GM18505 (cell line): ENCODE results near the gene KCNQ2.

Experiments
- ATAC-seq: cut with Tn5 transposase; IDR thresholded peaks from one replicate; pipeline ENCODE4 v1.9.1; 2021; ENCODE audit not compliant: unreplicated experiment
- POLR2A ChIP-seq: IDR thresholded peaks from 4 replicates; pipeline ENCODE4 v1.6.1; 2011; ENCODE audit warnings: borderline replicate concordance; ENCODE audit not compliant: insufficient read depth, insufficient read length; ENCODE audit errors: extremely low read depth

KCNQ2 gene

GRCh38 chr20:63366390-63367365 lies 105.8 kb downstream of the KCNQ2 start:
- ATAC-seq = no peak
- TF ChIP-seq POLR2A = no peak

DNA sequence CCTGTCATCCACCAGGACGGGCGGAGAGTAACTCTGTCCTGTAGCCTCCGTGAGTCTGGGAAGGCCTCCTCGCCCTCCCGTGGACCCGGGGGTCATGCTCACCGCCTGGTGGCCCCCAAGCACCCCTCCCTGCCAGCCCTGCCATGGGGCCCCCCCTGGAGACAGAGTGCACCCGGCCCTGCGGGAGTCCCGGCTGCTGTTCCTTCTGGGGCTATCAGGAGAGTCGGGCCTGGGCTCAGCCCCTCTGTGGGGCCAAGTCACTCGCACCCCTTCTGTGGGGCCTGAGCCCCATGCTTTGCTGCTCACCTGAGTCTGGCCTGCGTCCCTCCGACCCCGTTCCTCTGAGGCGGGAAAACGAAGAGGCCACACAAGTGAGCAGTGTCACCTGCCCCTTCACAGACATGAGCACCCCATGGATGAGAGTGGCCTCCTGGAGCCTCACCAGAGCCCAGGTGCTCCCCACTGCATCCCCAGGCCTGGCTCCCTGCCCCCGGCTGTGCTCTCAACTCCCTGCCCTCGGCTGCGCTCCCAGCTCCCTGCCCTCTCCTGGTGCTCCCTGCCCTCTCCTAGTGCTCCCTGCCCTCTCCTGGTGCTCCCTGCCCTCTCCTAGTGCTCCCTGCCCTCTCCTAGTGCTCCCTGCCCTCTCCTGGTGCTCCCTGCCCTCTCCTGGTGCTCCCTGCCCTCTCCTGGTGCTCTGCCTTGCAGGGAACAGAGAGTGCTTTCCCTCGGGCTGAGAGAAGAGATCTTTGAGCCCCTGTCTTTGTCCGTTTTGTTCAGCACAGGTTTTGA lies 106.7 kb downstream of the KCNQ2 start:
- no peak for ATAC-seq
- no peak for TF ChIP-seq POLR2A

DNA sequence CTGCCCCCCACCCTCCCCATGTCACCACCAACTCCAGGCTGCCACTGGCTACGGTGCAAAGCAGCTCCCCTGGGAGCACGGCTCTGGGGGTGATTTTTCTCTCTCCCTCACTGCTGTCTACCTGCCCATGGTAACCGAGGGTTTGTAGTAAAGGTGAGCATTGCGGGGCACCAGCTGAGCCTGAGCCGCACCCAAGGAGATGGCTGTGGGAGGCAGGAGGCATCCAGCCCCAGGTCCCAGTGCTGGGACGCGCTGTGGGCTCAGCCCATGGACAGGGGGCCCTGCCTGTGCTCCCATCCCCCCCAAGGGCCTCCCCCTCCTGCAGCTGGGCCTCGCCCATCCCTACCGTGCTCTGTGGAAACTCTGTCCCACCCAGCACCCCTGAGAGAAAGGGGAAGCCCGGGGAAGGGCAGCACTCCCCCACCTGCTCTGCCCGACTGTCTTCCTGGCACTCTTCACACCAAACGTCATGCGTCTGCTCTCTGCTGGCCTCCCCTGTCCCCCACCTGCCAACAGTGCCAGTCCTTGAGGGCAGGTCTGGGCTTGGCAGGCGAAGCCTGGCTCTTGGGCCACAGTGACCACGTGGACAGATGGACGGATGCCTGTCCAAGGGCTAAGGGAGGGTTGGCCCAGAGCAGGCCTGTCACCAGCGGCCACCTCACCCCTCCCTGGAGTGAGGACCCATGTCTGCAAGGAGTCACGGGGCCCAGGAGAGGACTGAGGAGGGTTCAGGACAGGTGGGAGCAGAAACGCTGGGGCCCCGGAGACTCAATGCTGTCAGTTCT lies 107.5 kb downstream of the KCNQ2 start:
- ATAC-seq = no peak
- no peak for TF ChIP-seq POLR2A

DNA sequence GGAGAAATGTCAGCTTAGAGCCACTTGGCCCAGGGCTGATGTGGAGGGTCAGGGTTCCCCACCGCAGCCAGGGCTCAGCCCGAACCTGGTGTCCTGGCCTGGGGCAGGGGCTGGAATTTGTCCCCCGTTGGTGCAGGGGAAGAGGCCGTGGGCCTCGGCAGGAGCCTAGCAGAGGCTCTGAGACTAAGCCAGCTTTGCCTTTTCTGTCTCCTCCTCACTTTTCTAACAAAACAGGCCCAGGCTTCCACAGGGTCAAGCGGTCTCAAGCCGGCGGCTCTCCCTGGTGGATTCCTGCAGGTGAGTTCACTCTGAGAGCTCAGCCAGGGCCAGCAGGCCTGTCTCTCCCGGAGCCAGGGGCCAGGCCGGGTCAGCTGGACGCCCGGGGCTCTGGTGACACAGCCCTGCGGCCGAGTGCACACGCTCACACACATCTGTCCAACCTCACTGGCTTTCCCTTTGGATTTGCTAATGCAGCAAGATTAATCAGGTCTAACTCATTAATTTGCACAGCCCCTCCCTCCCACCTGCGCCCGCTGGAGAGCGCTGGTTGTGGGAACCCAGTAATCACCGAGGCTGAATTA lies 108.4 kb downstream of the KCNQ2 start:
- no peak for TF ChIP-seq POLR2A
- no peak for ATAC-seq

DNA sequence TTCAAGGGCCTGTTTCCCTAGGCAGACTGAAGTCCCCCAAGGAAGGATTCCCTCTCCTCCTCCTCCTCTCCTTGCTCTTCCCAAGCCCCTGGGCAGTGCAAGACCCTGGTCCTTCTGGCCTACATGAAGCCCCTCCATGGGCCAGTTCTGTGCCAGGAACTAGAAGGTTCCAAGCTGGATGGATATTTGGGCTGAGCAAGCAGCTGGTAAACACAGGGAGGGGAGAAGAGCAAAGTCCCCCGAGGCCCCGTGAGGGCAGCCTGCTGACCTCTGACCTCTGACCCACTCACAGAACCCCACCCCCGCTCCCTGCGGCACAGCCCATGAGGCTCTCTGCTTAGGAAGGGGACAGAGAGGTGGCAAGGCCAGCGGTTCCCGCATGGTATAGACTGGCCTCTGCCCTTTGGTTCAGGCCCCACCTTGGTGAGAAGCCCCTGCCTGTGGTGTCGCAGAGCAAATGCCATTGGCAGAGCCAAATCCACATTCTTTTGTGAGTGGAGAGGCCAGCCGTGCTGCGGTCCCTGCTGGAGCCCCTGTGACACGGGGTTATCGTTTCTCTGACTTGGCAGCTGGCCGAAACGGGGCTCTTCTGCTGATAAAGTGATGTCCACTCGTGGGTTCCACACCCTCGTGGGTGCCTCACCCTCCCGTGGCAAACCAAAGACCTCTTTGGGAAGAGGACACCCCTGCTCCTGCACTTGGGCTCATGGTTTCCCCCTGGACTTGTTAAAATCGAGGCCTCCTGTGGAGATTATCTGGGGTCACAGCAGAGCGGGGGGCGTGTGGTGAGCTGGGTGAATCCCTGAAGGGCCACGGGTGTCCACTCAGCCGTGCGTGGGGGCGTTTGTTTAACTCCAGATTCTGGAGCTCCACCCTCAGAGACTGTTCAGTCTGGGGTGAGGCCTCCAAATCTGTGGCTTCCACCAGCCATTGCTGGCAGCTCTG lies 109.2 kb downstream of the KCNQ2 start:
- no peak for ATAC-seq
- no peak for TF ChIP-seq POLR2A

GRCh38 chr20:63362436-63363009 lies 109.9 kb downstream of the KCNQ2 start:
- no peak for ATAC-seq
- no peak for TF ChIP-seq POLR2A

DNA sequence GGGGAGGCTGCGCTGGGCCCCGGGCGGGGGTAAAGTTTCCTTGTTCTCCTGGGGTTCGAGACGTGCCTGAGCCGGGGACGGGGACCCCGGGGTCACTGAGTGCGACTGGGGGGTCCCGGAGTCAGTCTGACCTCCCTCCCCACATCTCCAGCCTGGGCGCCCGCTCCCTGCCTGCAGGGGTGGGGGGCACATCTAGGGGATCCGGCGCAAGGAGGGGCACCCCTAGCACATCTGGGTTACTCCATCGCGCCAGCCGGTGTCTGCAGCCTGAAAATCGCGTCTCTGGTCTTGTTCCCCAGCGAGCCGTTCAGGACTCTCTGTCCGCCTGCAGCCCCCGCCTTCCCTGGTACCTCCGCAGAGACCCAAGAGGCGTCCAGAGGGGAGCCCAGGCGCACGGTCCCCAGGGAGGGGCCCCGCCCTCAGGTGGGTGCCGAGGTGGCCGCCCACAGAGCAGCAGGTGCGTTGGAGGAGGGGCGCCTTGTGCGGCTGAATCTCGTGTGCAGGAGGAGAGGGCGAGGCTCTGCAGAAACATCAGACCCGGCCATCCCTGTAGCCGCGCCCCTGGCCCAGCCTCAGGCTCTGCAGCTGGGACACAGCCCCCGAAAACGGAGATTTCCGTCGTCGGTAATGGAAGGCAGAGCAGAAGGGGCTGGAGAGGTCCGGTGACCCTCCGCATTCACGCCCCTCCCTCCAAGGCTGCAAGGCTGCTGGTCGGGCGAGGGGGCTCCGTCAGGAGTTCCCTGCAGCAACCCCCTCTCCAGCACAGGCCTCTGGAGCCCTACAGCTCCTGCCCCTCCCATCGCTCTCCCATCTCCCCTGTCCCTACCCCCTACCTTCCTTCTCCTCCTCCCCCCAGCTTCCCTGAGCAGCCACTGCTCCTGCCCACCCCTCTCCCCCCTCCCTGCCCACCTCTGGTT lies 110.7 kb downstream of the KCNQ2 start:
- no peak for TF ChIP-seq POLR2A
- ATAC-seq = no peak

- ATAC-seq = no peak
- no peak for TF ChIP-seq POLR2A
Observed at GRCh38 chr20:63360850-63361518, 111.5 kb downstream of the KCNQ2 start, which contains the start of gene CHRNA4. TSS of gene CHRNA4 (minus strand) at chr20:63361349. CDS start at chr20:63361165, 184 bp downstream.

DNA sequence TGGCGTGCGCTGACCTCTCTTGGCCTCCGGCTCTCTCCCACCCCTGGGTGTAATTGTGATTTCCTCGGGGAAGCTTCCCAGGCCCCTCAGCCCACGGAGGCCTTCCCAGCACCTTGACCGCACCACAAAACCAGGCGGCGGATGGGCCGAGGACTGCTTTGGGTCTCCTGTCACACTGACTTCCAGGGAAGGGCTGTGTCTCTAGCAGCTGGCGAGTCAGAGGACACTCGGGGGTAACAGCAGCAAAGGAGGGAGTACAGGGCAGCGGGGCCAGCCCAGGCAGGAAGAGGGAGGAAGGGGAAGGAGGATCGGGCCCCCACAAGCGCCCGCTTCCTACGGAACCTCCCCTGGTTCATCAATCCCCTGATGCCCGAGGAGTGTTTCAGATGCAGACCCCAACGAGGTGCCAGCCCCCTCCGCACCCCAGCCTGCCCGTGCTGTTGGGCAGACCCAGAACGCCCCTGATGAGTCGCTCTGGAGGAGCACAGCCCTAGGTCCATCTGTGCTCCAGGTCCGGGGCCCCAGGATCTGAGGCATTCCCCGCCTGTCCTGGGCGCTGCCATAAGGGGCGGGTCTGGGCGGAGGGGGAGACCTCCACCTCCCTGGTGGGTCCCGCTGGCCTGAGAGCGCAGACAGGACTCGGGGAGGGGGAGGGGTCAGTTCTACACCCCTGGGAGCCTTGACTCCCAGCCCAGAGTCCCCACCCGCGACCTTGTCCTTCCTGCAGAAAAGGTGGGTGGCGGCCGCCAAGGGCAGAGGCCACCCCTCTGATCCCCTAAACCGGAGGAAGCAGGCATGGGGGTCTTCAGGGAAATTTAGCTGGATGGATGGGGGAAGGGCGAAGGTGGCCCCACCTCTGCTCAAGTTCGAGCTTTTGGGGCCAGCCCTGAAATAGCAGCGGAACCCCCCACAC lies 112.3 kb downstream of the KCNQ2 start:
- no peak for ATAC-seq
- TF ChIP-seq POLR2A = no peak

GRCh38 chr20:63359164-63359934 lies 113.1 kb downstream of the KCNQ2 start:
- no peak for ATAC-seq
- TF ChIP-seq POLR2A = no peak
